GM23248 (cell line): ENCODE measurements around the gene ALCAM. TPM values are rescaled to one million over a fixed set of nuclear protein-coding genes. Genes with fewer than 3 reads are reported as not detected.

Experiments used
- DNase-seq: peaks from one replicate; pipeline ENCODE4 v3.0.0-alpha.2; 2015
- H2AFZ ChIP-seq: fragments of 200-600 bp; sonication (generic); 2 replicates; pipeline ENCODE4 v1.6.1; 2016; ENCODE audit warnings: antibody characterized with exemption
- H3F3A ChIP-seq: fragments of 200-600 bp; sonication (generic); 2 replicates; pipeline ENCODE4 v1.6.1; 2016; ENCODE audit warnings: mild to moderate bottlenecking, antibody characterized with exemption, mixed run types; ENCODE audit not compliant: insufficient read depth
- H3K27ac ChIP-seq: fragments of 200-600 bp; sonication (generic); 2 replicates; pipeline ENCODE4 v1.5.1; 2016; ENCODE audit warnings: mild to moderate bottlenecking
- H3K27me3 ChIP-seq: fragments of 200-600 bp; sonication (generic); replicated peaks from 2 replicates; pipeline ENCODE4 v1.6.1; 2016; ENCODE audit warnings: mild to moderate bottlenecking; ENCODE audit not compliant: insufficient read depth
- H3K36me3 ChIP-seq: fragments of 200-600 bp; sonication (generic); 2 replicates; pipeline ENCODE4 v1.6.1; 2016; ENCODE audit warnings: low read depth, mild to moderate bottlenecking
- H3K4me1 ChIP-seq: fragments of 200-600 bp; sonication (generic); 2 replicates; pipeline ENCODE4 v1.6.1; 2016; ENCODE audit warnings: mild to moderate bottlenecking; ENCODE audit not compliant: insufficient read depth
- H3K4me2 ChIP-seq: fragments of 200-600 bp; sonication (generic); one replicate; pipeline ENCODE4 v1.6.1; 2016; ENCODE audit warnings: mild to moderate bottlenecking; ENCODE audit not compliant: unreplicated experiment
- H3K4me3 ChIP-seq: fragments of 200-600 bp; sonication (generic); 2 replicates; pipeline ENCODE4 v1.5.1; 2016; ENCODE audit warnings: mild to moderate bottlenecking
- H3K79me2 ChIP-seq: fragments of 200-600 bp; sonication (generic); 2 replicates; pipeline ENCODE4 v1.6.1; 2016; ENCODE audit warnings: mild to moderate bottlenecking; ENCODE audit not compliant: insufficient read depth
- H3K9ac ChIP-seq: fragments of 200-600 bp; sonication (generic); 2 replicates; pipeline ENCODE4 v1.6.1; 2016; ENCODE audit warnings: mild to moderate bottlenecking
- H3K9me2 ChIP-seq: fragments of 200-600 bp; sonication (generic); 2 replicates; pipeline ENCODE4 v1.6.1; 2016; ENCODE audit warnings: mixed run types, mild to moderate bottlenecking, moderate library complexity; ENCODE audit not compliant: insufficient read depth
- H3K9me3 ChIP-seq: fragments of 200-600 bp; sonication (generic); one replicate; pipeline ENCODE4 v1.6.1; 2017; ENCODE audit warnings: low read depth
- H4K20me1 ChIP-seq: fragments of 200-600 bp; sonication (generic); 2 replicates; pipeline ENCODE4 v1.6.0; 2016; ENCODE audit not compliant: insufficient read depth
- EZH2 ChIP-seq: fragments of 200-600 bp; sonication (generic); IDR thresholded peaks from 2 replicates; pipeline ENCODE4 v1.6.1; 2018; ENCODE audit warnings: antibody characterized with exemption, mild to moderate bottlenecking; ENCODE audit not compliant: insufficient read depth, poor library complexity, severe bottlenecking
- EZH2phosphoT487 ChIP-seq: fragments of 200-600 bp; sonication (generic); IDR thresholded peaks from 2 replicates; pipeline ENCODE4 v1.6.1; 2018; ENCODE audit warnings: antibody characterized with exemption, moderate library complexity, mild to moderate bottlenecking, low read depth; ENCODE audit not compliant: insufficient read depth
- WGBS, 2 experiments: methylation state at CpG; one replicate each; pipeline ENCODE4 v1.1.6; 2015 to 2017; ENCODE audit warnings: low lambda C conversion rate in 2 of 2, low coverage in 1 of 2; ENCODE audit errors: missing lambda C conversion rate in 2 of 2; 5-methylcytosine and 5-hydroxymethylcytosine counted together
- in situ Hi-C: fragments of 300-500 bp; cut with MboI; formaldehyde crosslinking; loops from 2 replicates; pipeline ENCODE4 v1.15.0; 2020
- polyA plus RNA-seq: library from polyadenylated mRNA; unstranded; fragments of >200 nt; fragmentation: Nextera tagmentation; extraction: Ambion mirVana; gene quantifications from 2 replicates; pipeline ENCODE4 v1.2.1, GENCODE V29; 2016
- total RNA-seq: library from RNA; depleted of rRNA; stranded (reverse); fragments of >200 nt; shearing (Covaris generic); gene quantifications from 2 replicates; pipeline ENCODE4 v1.2.3, GENCODE V29; 2014

Gene ALCAM
- total and polyA plus RNA-seq, 2 experiments from 2014 or later = 88.7 to 208 TPM

GRCh38 chr3:105324951-105325350, 41.8 kb upstream of the ALCAM start:
- H3K4me2 ChIP-seq = no peak overlapping the region
- DNase-seq = no peak
- no peak overlapping the region for H2AFZ ChIP-seq
- no peaks in the 10 kb centered on the region for H3K36me3 ChIP-seq
- no peak overlapping the region for H3K27ac ChIP-seq
- H3K4me1 ChIP-seq = no peaks in the 10 kb centered on the region
- no peaks in the 10 kb centered on the region for H3K9me3 ChIP-seq
- H4K20me1 ChIP-seq = no peaks in the 10 kb centered on the region
- no peaks in the 10 kb centered on the region for H3K9me2 ChIP-seq
- H3K9ac ChIP-seq = no peak overlapping the region
- WGBS, 2 experiments = 71 to 76% methylated on average over 1 of the region's 1 CpG
- in situ Hi-C loops = loop anchor here (25.0 kb wide), 1 partner anchor 113 kb away; no protein-coding TSS in a partner anchor
- H3K79me2 ChIP-seq = no peaks in the 10 kb centered on the region
- H3K27me3 ChIP-seq = no peaks in the 10 kb centered on the region
- H3F3A ChIP-seq = no peaks in the 10 kb centered on the region
- H3K4me3 ChIP-seq = no peak overlapping the region
- TF ChIP-seq EZH2phosphoT487 = no peak
- TF ChIP-seq EZH2 = no peak

- Histone ChIP-seq H3K79me2 (no peaks in the 10 kb centered on the region), H2AFZ (no peak overlapping the region), H4K20me1 (no peaks in the 10 kb centered on the region), H3K27ac (no peak overlapping the region), H3K36me3 (no peaks in the 10 kb centered on the region), H3F3A (no peaks in the 10 kb centered on the region), H3K4me2 (no peak overlapping the region), H3K4me3 (no peak overlapping the region), H3K27me3 (no peaks in the 10 kb centered on the region), H3K9me2 (no peaks in the 10 kb centered on the region), H3K4me1 (no peaks in the 10 kb centered on the region), H3K9me3 (no peaks in the 10 kb centered on the region), H3K9ac (no peak overlapping the region)
- no peak for TF ChIP-seq EZH2phosphoT487
- no peak for TF ChIP-seq EZH2
- in situ Hi-C loops = no loop called here
- DNase-seq = no peak
Observed at GRCh38 chr3:105327662-105328337, 38.9 kb upstream of the ALCAM start.

- H2AFZ ChIP-seq = no peak overlapping the region
- H3K4me3 ChIP-seq = no peak overlapping the region
- H3K9ac ChIP-seq = no peak overlapping the region
- DNase-seq = no peak
- H3K79me2 ChIP-seq = no peaks in the 10 kb centered on the region
- WGBS, 2 experiments = 17 to 29% methylated on average over 2 of the region's 2 CpGs
- H3K4me1 ChIP-seq = no peaks in the 10 kb centered on the region
- H3K9me2 ChIP-seq = no peaks in the 10 kb centered on the region
- H3K9me3 ChIP-seq = no peaks in the 10 kb centered on the region
- in situ Hi-C loops = no loop called here
- TF ChIP-seq EZH2 = no peak
- TF ChIP-seq EZH2phosphoT487 = no peak
- no peak overlapping the region for H3K4me2 ChIP-seq
- H3F3A ChIP-seq = no peaks in the 10 kb centered on the region
- no peaks in the 10 kb centered on the region for H3K36me3 ChIP-seq
- H3K27ac ChIP-seq = no peak overlapping the region
- H4K20me1 ChIP-seq = no peaks in the 10 kb centered on the region
- H3K27me3 ChIP-seq = no peaks in the 10 kb centered on the region
Observed at GRCh38 chr3:105328338-105328730, 38.4 kb upstream of the ALCAM start.

GRCh38 chr3:105332961-105333360, 33.7 kb upstream of the ALCAM start:
- in situ Hi-C loops = no loop called here

More at GRCh38 chr3:105332961-105333360, 33.7 kb upstream of the ALCAM start:
- Histone ChIP-seq H2AFZ (no peak overlapping the region), H3K36me3 (no peaks in the 10 kb centered on the region), H3K4me2 (no peak overlapping the region), H3K9me2 (0 out of 2 replicates have a peak, but pooled peaks cover 4% of the 10 kb centered on the region), H3F3A (0 out of 2 replicates have a peak, but pooled peaks cover 13% of the 10 kb centered on the region), H4K20me1 (no peaks in the 10 kb centered on the region), H3K27me3 (no peaks in the 10 kb centered on the region), H3K9ac (no peak overlapping the region), H3K4me1 (peaks cover 10% of the 10 kb centered on the region; the same call in 1 of the 2 replicates), H3K9me3 (no peaks in the 10 kb centered on the region), H3K4me3 (no peak overlapping the region), H3K27ac (no peak overlapping the region), H3K79me2 (no peaks in the 10 kb centered on the region)
- DNase-seq = no peak
- no peak for TF ChIP-seq EZH2phosphoT487
- TF ChIP-seq EZH2 = no peak
- WGBS, 2 experiments = 59 to 63% methylated on average over 1 of the region's 1 CpG
